H54 (cell line): ENCODE measurements around the gene SURF1.
"Not testable (repeated sequence)": the region's sequence is repeated elsewhere in the genome, so short reads cannot be mapped to it uniquely, and the experiment has no call there.

Source experiments
- DNase-seq: peaks from one replicate; pipeline ENCODE4 v3.0.0; 2011; ENCODE audit warnings: low spot score, mixed read lengths; ENCODE audit not compliant: insufficient read length
- FAIRE-seq: peaks from 3 replicates; lab custom pipeline; 2011; peaks lifted over from hg19 to GRCh38; lab: Jason Lieb, UNC
- POLR2A ChIP-seq: IDR thresholded peaks from 2 replicates; pipeline ENCODE4 v1.6.1; 2011; ENCODE audit warnings: low read depth, mild to moderate bottlenecking, low read length

The SURF1 gene

GRCh38 chr9:133390713-133391112 lies 34.4 kb upstream of the SURF1 start:
- DNase-seq (no peak), FAIRE-seq (no peak)
- TF ChIP-seq POLR2A: no peak

DNA sequence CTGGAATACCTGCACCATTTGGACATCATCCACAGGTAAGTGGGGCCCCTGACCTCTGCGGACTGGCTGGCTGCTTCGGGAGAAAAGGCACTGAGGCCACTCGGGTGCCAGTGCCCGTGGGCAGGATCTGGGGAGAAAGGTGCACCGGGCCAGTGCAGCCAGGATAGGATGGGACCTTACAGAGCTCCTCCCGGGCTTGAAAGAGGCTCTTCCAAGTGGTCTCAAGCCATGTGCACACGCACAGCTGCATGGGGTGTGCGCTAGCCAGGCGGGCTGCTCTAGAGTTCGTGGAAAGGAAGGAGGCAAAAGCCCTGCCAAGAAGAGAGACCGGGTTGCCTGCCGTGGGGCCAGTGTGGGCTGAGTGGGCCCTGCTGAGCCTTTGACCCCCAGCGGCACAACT lies 33.3 kb upstream of the SURF1 start:
- TF ChIP-seq POLR2A: no peak
- no peak for DNase-seq
- FAIRE-seq: no peak

GRCh38 chr9:133389025-133389557 lies 32.8 kb upstream of the SURF1 start:
- DNase-seq (no peak), FAIRE-seq (no peak)
- TF ChIP-seq POLR2A: no peak

GRCh38 chr9:133387680-133388079 lies 31.4 kb upstream of the SURF1 start:
- FAIRE-seq (no peak), DNase-seq (no peak)
- no peak for TF ChIP-seq POLR2A

DNA sequence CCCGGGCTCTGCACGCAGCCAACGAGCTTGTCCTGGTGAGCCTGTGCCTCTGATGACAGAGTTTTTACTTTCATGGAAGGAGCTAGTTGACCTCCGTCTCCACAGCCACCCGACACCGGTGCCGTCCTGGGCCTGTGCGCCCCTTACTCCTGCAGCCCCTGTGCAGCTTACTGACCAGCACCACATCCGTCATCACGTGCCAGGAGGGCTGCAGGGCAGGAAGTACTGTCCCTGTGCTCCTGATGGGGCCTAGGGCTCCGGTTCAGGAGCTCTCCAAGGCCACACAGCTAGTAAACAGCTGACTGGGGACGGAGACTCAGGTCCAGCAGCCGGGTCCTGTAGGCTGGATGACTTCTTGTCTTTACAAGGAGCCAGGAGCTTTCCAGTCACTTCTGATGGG lies 30.1 kb upstream of the SURF1 start:
- no peak for TF ChIP-seq POLR2A
- FAIRE-seq (no peak), DNase-seq (no peak)

- FAIRE-seq: no peak
- no peak for TF ChIP-seq POLR2A
- no peak for DNase-seq
These were observed 29.2 kb upstream of the SURF1 start for GRCh38 chr9:133385452-133385851.

- FAIRE-seq: no peak
- TF ChIP-seq POLR2A: no peak
- DNase-seq: no peak
These were observed 28.5 kb upstream of the SURF1 start for GRCh38 chr9:133384736-133385321.

DNA sequence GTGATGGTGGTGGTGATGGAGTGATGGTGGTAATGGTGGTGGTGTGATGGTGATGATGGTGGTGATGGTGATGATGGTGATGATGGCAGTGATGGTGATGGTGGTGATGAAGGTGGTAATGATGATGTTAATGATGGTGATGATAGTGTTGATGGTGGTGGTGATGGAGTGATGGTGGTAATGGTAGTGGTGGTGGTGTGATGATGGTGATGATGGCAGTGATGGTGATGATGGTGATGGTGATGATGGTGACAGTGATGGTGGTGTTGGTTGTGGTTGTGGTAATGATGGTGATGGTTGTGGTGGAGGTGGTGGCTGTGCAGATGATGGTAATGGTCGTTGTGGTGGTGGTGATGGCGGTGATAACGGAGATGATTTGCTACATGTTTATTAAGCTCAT lies 27.2 kb upstream of the SURF1 start:
- FAIRE-seq: no peak
- DNase-seq: no peak
- no peak for TF ChIP-seq POLR2A

GRCh38 chr9:133382507-133383141 lies 26.3 kb upstream of the SURF1 start:
- DNase-seq (no peak), FAIRE-seq (no peak)
- TF ChIP-seq POLR2A: no peak

DNA sequence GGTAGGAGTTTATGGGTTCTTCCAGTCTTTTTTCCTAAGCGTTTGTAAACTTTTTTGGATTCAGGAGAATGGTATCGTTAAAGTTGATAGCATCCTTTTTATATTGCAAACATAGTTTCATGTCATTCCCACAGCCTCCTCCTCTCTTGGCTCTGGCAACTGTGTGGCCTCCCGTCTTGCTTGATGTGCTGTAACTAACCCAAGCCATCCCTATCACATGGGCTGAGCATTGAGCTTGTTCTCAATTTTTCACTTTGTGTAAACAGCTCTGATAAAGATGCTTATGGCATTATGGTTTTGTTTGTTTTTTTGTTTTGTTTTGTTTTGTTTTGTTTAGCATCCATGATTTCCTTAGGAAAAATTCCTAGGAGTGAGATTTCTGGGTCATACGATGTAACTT lies 24.4 kb upstream of the SURF1 start:
- no peak for TF ChIP-seq POLR2A
- DNase-seq (no peak), FAIRE-seq (no peak)

DNA sequence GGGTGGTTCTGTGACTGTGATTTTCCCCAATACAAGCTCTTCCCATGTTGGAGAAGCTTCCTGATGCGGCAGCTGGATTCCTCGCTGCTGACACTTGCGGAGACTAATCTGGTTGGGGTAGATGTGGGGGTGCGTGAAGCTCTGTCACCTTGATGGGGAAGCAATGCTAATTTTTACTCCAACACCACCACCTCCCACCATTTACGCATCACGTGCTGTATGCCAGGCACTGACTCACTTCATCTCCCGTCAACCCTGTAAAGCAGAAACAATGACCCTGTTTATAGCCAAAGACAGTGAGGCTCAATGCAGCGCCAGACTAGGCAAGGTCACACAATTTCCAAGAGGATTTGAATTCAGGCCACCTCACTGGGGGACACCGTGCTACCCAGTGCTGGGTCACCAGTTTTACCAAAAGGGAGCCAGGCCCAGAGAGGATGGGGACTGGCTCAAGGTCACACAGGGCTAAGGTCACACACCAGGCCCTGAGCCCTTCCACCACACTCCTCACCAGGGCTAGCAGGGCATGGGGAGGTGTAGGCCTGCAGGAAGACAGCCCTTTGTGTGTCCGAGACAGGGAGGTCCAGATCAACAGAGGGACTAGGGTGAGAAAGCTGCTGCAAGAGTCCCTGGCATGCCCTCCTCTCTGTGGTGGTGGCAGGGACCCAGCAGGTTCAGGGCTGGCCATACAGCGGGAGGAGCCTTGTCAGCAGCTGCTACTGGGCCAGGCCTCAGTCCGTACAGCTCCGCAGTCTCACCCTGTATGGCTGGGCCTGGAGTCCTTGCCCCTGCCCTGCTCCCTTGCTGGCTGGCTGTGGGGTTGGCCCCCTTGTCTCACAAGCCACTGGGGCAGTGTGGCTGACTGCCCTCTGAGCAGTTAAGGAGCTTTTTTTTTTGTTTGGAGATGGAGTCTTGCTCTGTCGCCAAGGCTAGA lies 23.1 kb upstream of the SURF1 start:
- DNase-seq: no peak
- no peak for TF ChIP-seq POLR2A
- FAIRE-seq: no peak

DNA sequence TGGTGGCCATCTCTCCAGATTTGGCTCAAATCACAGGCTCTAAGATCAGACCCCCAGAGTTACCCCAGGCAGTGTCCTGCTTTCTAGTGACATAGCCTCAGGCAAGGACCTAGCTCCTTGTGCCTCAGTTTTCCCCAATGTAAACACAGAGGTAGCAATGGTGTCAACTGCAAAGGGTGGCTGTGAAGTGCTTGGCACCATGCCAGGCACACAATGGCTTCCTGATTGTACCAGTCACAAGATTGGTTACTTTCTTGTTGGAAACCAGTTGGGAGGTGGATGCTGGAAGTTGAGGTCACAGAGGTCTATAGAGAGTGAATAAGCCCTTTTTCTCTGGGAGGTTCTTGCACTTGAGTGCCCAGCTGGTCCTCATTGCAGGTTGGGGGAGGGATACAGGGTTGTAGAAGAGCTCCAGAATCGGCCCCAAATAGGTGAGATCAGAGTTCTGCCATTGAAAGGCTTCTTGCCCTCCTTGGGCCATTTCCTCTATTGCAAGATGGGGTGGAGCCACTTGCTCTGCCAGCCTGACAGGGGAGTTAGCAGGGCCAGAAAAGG lies 22.2 kb upstream of the SURF1 start:
- no peak for TF ChIP-seq POLR2A
- DNase-seq (no peak), FAIRE-seq (no peak)

DNA sequence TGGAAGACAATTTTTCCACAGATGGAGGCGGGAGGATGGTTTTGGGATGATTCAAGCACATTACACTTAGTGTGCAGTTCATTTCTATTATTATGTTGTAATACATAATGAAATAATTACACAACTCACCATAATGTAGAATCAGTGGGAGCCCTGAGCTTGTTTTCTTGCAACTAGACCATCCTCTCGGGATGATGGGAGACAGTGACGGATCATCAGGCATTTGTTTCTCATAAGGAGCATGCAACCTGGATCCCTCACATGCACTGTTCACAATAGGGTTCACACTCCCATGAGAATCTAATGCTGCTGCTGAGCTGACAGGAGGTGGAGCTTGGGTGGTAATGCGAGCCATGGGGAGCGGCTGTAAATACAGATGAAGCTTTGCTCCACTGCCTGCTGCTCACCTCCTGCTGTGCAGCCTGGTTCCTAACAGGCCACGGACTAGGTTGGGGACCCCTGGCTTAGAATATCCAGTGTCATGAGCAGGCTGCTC lies 21.5 kb upstream of the SURF1 start:
- DNase-seq (no peak), FAIRE-seq (no peak)
- TF ChIP-seq POLR2A: no peak

DNA sequence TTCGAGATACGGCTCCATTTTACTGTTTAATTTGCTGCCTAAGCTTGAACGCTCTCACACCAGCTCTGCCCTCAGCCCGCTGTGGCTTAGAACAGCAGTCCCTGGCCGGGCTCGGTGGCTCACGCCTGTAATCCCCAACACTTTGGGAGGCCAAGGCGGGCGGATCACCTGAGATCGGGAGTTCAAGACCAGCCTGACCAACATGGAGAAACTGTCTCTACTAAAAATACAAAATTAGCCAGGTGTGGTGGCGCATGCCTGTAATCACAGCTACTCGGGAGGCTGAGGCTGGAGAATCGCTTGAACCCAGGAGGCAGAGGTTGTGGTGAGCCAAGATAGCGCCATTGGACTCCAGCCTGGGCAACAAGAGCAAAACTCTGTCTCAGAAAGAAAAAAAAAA lies 21.0 kb upstream of the SURF1 start:
- not testable (repeated sequence) for FAIRE-seq, DNase-seq
